ENCODE data around the gene SAFB.

- TF ChIP-seq CTCF (IDR thresholded peaks at IDR 0.05) (no peak), RAD21 (IDR thresholded peaks at IDR 0.05; ENCODE audit: low read length) (no peak), EZH2phosphoT487 (IDR thresholded peaks at IDR 0.05; ENCODE audit: borderline replicate concordance, low read depth) (no peak), MXI1 (IDR thresholded peaks at IDR 0.05; ENCODE audit: low read depth, low read length) (no peak), USF2 (IDR thresholded peaks at IDR 0.05; ENCODE audit: borderline replicate concordance, low read depth, low read length) (no peak), POLR2AphosphoS5 (IDR thresholded peaks at IDR 0.05; ENCODE audit: low read depth, low read length) (no peak), FOXJ3 (CRISPR knock-in tag; IDR thresholded peaks at IDR 0.05) (no peak), USF1 (IDR thresholded peaks at IDR 0.05; ENCODE audit: borderline replicate concordance, low read depth) (no peak), MAX (IDR thresholded peaks at IDR 0.05; ENCODE audit: low read depth) (no peak), TAF1 (IDR thresholded peaks at IDR 0.05; ENCODE audit: borderline replicate concordance, low read depth, low read length) (no peak), REST (IDR thresholded peaks at IDR 0.05; ENCODE audit: low read depth, low read length) (no peak), IRF3 (IDR thresholded peaks at IDR 0.05; ENCODE audit: low read depth, low read length) (no peak), TEAD4 (IDR thresholded peaks at IDR 0.05; ENCODE audit: borderline replicate concordance, insufficient read depth) (no peak), RFX5 (IDR thresholded peaks at IDR 0.05; ENCODE audit: low read length) (no peak)
Observed at GRCh38 chr19:5655412-5655811, 32.5 kb downstream of the SAFB start.
